HTERT RPE-1 (cell line): ENCODE measurements around the gene NDUFS1.

Experiments used
- in situ Hi-C: fragments of 300-500 bp; cut with MboI; formaldehyde crosslinking; loops from 4 replicates; pipeline ENCODE4 v1.14.3; 2020; ENCODE audit warnings: low sequenced_read_pairs

NDUFS1 gene

DNA sequence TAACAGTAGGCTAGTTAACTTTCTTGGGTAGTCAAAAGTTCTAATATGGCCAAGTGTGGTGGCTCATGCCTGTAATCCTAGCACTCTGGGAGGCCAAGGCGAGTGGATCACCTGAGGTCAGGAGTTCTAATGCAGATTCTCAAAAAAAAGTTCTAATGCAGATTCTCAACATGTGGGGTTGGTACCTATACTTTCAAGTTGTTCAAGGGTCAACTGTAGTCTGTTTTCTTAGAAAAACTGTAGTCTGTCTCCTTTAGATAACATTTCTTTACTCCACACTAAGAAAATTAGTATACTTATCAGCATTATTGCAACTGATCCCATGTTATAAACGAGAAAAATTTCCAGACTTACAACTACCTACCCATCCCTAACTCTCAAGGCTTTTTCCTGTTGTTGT is 89.8 kb downstream of the NDUFS1 start:
- in situ Hi-C loops = no loop called here

DNA sequence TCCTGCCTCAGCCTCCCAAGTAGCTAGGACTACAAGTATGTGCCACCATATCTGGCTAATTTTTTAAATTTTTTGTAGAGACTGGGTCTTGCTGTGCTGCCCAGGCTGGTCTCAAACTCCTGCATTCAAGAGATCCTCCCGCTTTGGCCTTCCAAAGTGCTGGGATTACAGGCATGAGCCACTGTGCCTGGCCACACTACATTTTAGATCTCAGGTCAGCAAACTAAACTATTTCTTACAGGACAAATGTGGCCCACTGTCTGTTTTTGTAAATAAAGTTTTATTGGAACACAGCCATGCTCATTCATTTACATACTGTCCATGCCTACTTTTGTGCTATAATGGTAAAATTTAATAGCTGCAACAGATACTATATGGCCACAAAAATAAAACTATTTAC is 91.0 kb downstream of the NDUFS1 start:
- in situ Hi-C loops = no loop called here
